GM21529 (cell line): Measurements from ENCODE around the gene TEAD4.

Experiments
- ATAC-seq: cut with Tn5 transposase; IDR thresholded peaks from one replicate; pipeline ENCODE4 v1.9.1; 2021; ENCODE audit not compliant: unreplicated experiment

The TEAD4 gene

DNA sequence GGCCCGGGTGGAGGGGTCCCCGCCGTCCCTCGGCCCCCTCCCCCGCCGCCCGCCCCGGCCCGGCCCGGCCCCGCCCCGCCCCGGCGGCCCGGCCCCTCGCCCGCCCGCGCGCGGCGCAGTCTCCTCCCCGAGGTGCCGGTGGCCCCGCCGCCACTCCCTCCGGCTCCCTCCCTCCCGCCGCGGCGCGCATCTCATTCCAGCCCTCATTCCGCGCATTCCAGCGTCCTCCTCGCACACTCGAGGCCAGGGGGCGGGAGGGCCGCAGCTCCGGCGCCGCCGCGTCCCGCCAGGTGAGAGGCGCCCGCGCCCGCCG lies at the start of gene TEAD4:
TSS of gene TEAD4 (plus strand) at position 206 of the 313 bp plus-strand sequence.
- ATAC-seq = no peak

DNA sequence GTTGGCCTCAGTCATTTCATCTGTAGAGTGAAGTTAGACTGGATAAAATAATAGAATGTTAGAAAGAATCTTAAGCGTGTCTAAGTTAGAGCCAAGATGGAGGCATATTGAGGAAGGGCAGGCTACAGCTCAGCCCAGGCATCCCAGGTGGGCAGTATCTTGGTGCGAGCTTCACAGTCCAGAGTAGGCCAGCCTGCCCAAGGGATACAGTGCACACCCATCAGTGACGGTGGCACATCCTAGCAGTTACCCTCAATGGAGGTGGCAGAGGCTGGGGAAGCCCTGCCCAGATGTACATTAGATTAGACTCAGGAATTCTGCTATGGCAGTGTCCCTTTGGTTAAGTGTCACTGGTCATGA lies 47.0 kb upstream of the TEAD4 start:
- ATAC-seq = no peak

DNA sequence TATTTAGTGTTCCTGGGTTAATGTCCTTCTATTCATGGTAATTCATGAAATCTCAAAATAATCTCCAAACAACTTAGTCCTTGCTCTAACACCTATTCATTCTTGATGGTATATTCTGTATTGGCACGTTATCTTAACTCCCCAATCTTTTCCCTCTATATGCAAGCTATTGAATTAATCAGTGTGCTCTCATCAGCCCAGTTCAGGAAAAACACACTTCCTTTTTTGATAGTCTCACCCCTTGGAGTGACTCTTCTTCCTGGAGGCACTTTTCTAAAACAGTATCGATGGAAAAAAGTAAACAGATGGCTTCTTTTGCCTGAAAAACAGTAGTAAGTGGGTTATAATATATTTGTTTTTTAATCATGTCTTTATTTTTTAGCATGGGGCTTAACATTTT lies 39.9 kb upstream of the TEAD4 start:
- no peak for ATAC-seq

DNA sequence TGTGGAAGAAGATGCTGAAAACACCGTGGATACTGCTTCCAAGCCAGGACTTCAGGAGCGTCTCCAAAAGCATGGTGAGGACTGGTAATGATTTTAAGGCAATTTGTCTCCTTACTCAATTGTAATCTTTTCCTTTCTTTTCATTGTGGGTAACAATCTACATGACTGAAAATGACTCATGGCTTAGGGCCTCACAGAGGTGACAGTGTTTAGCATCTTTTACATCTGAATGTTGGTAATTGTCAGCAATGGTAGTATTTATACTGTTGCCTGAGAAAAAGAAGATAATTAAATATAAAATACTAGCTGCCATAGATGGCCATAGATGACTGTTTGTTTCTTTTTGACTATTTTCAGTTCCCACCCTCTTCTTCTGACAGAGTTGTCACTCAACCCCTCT lies 36.9 kb upstream of the TEAD4 start:
- no peak for ATAC-seq

DNA sequence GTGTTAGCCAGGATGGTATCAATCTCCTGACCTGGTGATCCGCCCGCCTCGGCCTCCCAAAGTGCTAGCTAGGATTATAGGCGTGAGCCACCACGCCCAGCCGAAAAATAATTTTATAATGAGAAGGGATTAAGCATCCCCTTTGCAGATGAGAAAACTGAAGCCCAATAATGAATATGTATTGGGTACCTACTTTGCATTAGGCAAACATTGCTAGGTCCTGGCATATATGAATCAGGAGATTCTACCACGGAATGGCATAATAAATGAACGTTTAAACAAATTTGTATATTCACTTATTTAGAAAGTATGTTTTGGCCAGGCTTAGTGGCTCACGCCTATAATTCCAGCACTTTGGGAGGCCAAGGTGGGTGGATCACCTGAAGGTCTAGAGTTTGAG lies 36.1 kb upstream of the TEAD4 start:
- ATAC-seq = no peak

DNA sequence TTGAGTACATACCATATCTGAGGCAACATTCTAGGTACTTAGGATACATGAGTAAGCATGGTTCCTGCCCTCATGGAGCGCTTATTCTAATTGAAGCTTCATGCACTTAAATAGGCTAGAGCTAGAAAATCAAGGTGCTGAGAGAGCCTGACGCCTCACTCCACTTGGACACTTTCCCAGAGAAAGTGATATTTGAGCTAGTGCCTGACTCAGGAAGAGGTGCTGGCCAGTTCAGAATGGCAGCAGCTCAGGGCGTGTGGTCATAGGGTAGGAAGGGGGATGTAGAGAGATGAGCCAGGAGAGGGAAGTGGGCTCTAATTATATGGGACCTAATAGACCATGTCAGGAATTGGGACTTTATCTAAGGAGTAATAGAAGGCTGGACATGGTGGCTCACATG lies 35.2 kb upstream of the TEAD4 start:
- ATAC-seq = no peak

DNA sequence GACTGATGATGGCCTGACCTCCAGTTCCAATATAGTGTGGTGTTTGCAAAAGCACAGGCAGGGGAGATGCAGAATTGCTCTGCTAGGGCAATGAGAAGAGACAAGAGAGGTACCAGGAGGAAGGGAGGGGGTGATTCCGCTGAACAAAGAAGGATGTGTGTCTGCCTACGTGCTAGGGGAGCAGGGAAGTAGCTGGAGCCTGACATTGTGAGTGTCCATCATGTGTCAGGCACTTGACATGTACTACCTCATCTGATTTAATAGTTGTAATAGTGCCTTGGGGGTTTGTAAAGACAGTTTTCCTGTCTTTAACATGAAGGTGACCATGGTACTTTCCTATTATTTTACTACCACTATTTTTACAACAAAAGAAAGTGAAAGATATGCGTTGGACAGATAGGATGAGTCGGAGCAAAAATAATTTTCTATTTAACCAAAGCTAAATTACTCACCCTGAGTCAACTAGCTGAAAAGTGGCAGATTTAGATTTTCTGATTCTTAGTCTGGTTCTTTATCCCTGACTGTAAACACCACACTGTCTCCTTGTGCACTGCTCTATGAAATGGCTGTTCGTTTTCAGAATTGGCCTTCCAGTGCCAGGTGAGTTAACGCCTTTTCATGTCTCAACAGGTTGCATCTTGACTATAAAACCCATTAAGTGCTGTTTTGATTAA lies 33.7 kb upstream of the TEAD4 start:
- no peak for ATAC-seq

DNA sequence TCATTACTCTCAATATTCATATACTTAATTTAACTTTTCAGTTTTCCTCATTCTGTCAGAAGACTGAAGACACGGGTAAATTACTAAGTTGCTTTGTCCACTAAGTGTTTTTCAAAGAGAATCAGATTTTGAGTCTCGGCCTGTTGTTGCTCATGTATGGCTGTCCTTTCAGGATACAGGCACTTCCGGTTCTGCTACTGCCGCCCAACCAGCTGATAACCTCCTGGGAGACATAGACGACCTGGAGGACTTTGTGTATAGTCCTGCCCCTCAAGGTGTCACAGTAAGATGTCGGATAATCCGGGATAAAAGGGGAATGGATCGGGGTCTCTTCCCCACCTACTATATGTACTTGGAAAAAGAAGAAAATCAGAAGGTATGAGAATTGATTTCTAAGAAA lies 28.3 kb upstream of the TEAD4 start:
- no peak for ATAC-seq

DNA sequence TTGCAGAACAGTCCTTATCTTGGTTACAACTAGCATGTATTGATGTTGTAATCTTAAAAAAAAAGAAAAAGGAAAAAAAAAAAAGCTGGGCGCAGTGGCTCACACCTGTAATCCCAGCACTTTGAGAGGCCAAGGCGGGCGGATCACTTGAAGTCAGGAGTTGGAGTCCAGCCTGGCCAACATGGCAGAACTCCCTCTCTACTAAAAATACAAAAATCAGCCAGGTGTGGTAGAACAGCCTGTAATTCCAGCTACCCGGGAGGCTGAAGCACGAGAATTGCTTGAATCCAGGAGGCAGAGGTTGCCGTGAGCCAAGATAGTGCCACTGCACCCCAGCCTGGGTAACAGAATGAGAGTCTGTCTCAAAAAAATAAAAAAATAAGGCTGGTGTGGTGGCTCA lies 25.6 kb upstream of the TEAD4 start:
- no peak for ATAC-seq

DNA sequence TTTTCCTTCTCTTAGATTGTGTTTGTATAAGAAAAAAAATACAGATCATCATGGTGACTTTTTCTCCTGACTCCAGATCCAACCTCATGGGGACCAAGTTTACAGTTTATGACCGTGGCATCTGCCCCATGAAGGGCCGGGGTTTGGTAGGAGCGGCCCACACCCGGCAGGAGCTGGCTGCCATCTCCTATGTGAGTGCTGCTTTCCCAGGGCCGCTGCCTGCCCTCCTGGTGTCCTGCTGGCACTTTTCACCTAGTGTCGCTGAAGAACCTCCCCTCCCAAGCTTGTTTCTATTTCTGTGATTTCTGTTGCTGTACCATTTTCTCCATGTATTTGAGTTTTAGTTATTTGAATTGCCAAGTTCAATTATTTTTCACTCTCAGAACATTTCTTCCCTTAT lies 24.8 kb upstream of the TEAD4 start:
- no peak for ATAC-seq

DNA sequence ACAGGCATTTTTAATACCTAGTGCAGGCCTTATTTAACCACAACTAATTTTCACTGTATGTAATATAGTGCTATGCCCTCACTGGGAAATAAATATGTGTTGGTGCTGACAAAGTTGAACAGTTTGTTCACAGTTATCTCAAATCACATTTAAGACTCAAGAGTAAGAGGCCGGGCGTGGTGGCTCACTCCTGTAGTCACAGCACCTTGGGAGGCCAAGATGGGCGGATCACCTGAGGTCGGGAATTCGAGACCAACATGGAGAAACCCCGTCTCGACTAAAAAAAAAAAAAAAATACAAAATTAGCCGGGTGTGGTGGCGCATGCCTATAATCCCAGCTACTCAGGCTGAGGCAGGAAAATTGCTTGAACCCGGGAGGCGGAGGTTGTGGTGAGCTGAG lies 22.9 kb upstream of the TEAD4 start:
- no peak for ATAC-seq

DNA sequence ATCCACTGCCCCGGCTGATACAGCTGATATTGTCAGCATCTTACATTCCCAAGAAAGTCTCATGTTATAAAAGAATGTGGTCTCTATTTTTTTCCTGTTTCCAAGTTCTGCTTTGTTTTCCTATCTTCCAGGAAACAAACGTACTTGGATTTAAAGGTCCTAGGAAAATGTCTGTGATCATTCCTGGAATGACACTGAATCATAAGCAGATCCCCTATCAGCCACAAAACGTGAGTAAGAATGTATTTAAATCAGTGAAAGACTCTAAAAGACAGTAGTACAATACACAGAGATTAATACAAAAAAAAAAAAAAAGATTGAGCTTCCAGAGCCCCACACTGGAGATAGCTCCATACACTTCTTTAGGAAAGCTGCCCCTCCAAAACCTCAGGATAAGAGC lies 21.7 kb upstream of the TEAD4 start:
- ATAC-seq = no peak

DNA sequence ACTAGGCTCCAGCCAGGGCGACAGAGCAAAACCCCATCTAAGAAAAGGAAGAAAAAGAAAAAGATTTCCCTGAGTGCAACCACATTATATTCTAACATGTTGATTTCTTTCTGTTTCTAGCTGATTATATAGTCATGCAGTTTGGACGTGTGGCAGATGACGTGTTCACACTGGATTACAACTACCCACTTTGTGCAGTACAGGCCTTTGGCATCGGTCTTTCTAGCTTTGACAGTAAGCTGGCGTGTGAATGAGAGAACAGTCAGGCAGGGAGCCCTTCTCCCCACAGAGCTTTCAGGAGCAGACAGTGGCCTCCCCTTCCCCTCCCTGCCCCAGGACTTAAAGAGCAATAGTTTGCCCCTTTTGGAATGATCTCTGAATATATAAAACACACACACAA lies 20.0 kb upstream of the TEAD4 start:
- ATAC-seq = no peak

DNA sequence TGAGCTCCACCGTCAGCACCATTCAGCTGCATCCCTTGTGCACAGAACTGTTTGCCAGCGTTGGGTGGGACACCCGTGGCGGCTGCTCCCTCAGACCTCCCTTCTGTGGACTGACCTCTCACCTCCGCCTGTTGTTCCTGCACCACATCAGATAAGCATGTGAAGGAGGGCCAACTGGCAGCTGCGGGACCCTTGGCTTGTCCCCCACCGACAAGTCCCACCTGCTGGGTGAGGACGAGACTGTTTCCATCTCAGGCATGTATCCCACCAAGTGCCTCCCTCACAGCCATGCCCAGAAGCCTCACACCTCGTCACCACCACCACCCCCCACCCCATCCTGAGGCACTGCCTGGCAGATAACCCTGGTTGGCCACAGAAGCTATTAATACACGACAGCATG lies 18.6 kb upstream of the TEAD4 start:
- no peak for ATAC-seq

DNA sequence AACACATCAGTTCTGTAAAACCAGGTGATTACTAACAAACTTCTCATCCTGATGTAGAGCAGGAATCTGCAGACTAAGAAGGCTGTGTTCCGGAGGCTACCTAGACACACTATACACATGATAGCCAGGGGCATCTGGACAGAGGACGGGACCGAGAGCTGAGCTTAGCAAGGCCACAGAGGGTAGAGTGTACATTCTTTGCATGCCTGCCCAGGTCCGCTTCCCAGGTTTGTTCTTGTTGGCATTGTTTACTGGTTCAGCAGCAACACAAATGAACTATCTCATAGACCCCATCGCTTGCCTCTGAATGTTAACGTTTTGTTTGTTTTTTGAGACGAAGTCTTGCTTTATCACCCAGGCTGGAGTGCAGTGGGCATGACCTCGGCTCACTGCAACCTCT lies 17.7 kb upstream of the TEAD4 start:
- ATAC-seq = no peak

DNA sequence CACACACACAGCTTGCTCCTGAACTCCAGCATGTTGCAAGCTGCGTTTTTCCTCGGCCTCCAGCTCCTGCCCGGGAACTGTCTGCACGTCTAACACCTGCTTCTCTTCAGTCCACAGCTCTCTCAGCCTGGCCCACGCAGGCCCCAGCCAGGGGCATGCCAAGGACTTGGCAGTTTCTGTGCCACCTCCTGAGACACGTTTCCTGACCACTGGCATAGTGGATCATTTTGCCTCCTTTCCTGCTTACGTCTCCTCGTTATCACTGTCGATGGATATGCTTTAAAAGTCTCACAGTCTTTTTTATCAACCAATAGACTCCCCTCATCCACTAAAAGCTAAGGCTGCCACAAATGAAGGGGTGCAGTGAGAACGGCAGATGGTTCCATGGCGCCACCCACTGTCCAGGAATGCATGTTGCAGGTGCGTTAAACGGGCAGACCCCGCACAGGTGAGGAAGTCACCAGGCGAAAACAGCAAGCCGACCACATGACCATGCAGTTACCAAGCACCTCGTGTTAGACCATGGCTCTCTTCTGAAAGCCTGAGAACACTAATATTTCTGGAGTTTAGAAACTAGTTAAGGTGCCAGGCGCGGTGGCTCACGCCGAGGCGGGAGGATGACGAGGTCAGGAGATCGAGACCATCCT lies 14.7 kb upstream of the TEAD4 start:
- no peak for ATAC-seq

DNA sequence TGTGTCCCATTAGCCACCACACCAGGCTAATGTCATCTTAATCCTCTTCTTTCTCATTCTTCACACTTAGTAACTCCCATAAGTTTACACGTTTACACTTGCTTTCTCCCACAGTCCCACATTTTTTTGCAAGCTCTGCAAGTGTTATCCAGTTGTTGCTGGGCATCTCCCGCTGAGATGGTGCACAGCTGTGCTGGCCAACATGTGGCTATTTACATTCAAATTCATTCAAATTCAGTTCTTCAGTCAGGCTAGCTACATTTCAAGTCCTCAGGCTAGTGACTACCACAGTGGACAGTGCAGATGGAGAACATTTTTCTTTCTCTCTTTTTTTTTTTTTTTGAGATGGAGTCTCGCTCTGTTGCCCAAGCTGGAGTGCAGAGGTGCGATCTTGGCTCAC lies 9.8 kb upstream of the TEAD4 start:
- no peak for ATAC-seq

DNA sequence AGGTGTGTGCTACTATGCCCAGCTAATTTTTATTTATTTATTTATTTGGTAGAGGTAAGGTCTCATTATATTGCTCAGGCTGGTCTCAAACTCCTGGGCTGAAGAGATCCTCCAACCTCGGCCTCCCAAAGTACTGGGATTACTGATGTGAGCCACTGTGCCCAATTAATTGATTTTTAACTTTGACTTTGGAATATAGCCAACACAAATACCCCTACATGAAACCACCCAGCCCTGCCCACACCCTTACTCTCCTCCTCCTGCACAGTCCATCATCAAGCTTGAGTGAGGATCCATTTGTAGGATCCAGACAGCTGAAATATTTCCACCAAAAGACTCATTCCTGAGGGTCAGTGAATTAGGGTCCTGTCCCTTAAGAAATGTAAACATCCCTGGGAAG lies 3.3 kb upstream of the TEAD4 start:
- ATAC-seq = no peak

DNA sequence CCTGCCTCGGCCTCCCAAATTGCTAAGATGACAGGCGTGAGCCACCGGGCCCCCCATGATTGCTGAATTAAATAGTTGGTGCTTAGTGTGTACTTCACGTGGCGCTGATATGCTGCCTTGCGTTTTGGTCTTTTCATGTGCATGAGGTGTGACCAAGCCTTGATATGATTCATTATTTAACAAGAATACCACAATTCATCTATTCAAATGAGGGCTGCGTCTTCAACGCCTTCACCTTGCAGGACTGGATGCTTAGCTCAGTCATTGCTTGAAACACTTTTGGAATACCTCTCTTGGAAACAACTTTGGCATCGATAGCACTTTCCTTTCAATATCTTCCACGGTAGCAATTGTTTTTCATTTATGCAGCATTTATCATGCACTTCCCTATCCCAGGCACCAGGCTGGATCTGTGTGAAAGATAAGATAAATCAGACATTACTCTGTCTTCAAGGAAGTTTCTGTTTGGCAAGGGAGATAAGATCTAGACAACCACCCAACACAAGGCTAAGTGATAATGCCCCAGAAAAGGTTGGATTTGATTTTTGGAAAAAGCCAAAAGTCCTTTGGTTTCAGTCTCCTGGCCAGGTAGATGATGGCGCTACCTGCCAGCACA lies 1.3 kb upstream of the TEAD4 start:
- no peak for ATAC-seq

DNA sequence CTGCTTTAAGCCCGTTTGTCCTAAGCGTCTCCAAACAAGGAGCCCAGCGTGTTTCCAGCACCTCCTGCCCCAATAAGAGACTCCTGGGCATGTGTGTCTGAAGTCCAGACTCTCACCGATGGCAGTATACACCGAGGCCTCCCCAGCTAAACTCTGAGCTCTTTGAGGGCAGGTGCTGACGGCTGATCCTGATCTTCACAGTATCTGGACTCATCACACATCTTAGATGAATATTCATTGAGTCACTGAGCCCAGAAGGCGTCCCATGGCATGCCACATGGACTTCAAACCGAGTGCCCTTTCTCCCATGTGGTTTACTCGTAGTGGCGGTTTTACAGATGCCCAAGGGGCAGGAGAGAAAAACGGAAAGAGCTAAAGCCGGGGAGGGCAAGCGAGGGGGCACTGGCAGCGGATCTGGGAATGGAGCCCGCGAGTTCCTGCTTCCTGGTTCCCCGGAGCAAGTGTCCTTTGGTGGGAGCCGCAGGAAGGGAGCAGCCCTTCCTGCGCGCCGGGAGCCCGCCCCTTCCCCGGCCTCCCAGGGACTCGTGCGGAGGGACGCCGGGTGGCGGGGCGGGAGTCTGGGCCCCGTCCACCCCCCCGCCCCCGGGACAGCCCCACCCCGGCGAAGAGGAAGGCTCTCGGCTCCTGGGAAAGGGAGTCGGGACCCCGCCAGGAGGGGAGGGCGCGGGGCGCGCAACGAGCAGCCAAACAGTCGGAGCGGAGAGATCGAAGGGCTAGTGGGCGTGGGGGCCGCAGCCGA lies 585 bp upstream of the TEAD4 start:
- no peak for ATAC-seq

DNA sequence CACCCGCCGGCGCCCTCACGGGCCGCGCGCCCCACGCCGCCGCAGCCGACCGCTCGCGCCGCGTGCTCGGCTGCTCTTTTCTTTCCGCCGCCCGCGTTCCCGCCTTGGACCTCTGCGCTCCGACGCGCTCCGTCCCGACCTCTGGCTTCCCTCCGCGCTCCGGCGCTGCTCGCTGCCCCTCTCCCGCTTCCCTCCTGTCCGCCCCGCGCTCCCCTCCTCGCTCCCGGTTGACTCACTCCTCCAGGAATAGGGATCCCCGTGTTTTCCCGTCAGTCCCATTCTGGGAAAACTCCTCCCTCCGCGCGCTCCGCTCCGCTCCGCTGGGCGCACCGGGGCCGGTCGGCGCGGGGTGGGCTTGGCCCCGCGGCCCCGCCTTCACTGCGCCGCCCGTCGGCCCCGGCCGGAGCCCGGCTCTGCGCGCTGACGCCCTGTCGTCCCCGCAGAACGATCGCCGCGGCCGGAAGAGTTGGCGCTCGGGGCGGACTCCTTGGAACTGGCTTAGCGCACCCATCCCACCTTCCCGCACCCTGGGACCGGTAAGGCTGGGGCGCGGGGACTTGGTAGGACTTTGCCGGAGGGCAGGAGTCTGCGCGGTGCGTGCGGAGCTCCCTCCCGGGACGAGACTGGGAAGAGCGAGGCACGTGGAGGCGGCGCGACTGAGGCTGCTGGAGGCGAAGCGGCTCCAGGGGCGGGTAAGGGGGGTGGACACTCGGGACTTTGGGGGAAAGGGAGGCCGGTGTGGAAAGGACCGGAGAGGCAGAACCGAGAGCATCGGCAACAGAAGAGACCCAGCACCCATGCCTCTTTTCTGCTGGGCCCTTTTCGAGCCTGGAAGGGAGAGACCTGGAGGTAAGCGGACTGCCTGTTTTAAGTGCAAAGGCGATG lies 550 bp downstream of the TEAD4 start:
- ATAC-seq = no peak
